GM12872 (cell line): ENCODE results near the gene CD101.

Experiments used
- CTCF ChIP-seq: IDR thresholded peaks from 3 replicates; pipeline ENCODE4 v1.5.1; 2011; ENCODE audit warnings: low read depth, mild to moderate bottlenecking, low read length, moderate library complexity; ENCODE audit not compliant: insufficient read depth

The CD101 gene

GRCh38 chr1:116981521-116982037 lies 20.0 kb upstream of the CD101 start:
- TF ChIP-seq CTCF = no peak

GRCh38 chr1:116982319-116983004 lies 19.1 kb upstream of the CD101 start:
- TF ChIP-seq CTCF = 0 out of 3 replicates have a peak, but pooled peaks have one; percentile 20

- TF ChIP-seq CTCF = no peak
Observed at GRCh38 chr1:116983112-116983511, 18.4 kb upstream of the CD101 start.

- no peak for TF ChIP-seq CTCF
Observed at GRCh38 chr1:116983678-116984077, 17.9 kb upstream of the CD101 start.

- TF ChIP-seq CTCF = no peak
Observed at GRCh38 chr1:116984406-116985160, 17.0 kb upstream of the CD101 start.

GRCh38 chr1:116986421-116987255 lies 14.9 kb upstream of the CD101 start:
- no peak for TF ChIP-seq CTCF

- TF ChIP-seq CTCF = no peak
Observed at GRCh38 chr1:116987256-116987555, 14.4 kb upstream of the CD101 start.
